Fibroblast of lung (primary cell): ENCODE results near the gene TCIRG1. TPM values are rescaled to one million over a fixed set of nuclear protein-coding genes. Genes with fewer than 3 reads are reported as not detected.

Experiments
- DNase-seq, 2 donors: peaks; one replicate each; pipeline versions ENCODE4 v3.0.0 to v3.0.0-alpha.2; 2010; ENCODE audit warnings: low read depth in 2 of 2
- H2AFZ ChIP-seq: 2 replicates; pipeline ENCODE4 v1.5.1; 2012; ENCODE audit warnings: low read length, control low read depth, inconsistent platforms
- H3K27ac ChIP-seq: 2 replicates; pipeline ENCODE4 v1.5.1; 2011; ENCODE audit warnings: low read length, control low read depth; ENCODE audit not compliant: insufficient read depth
- H3K27me3 ChIP-seq: 2 replicates; pipeline ENCODE4 v1.5.1; 2011; ENCODE audit warnings: mild to moderate bottlenecking, low read length; ENCODE audit not compliant: control insufficient read depth, insufficient read depth
- H3K36me3 ChIP-seq: 2 replicates; pipeline ENCODE4 v1.5.1; 2011; ENCODE audit warnings: low read length; ENCODE audit not compliant: control insufficient read depth, insufficient read depth
- H3K4me1 ChIP-seq: 2 replicates; pipeline ENCODE4 v1.5.1; 2011; ENCODE audit warnings: low read length; ENCODE audit not compliant: control insufficient read depth, insufficient read depth; ENCODE audit errors: extremely low read depth
- H3K4me2 ChIP-seq: 2 replicates; pipeline ENCODE4 v1.5.1; 2011; ENCODE audit warnings: low read length, control low read depth; ENCODE audit not compliant: insufficient read depth; ENCODE audit errors: extremely low read depth
- H3K4me3 ChIP-seq, 4 experiments: fragments of 200-600 bp in 1 of 4; sonication (generic) in 1 of 4; replicated peaks in 1 of 4; 2 replicates each; pipeline ENCODE4 v1.5.1; 2011 to 2016; ENCODE audit warnings: low read length in 4 of 4, low read depth in 3 of 4, mild to moderate bottlenecking in 3 of 4, control low read depth in 2 of 4, inconsistent platforms in 1 of 4, mixed read lengths in 1 of 4; ENCODE audit not compliant: insufficient read depth in 1 of 4; ENCODE audit errors: control extremely low read depth in 1 of 4
- H3K79me2 ChIP-seq: 2 replicates; pipeline ENCODE4 v1.5.1; 2012; ENCODE audit warnings: mild to moderate bottlenecking, low read length, inconsistent platforms; ENCODE audit not compliant: control insufficient read depth, insufficient read depth
- H3K9ac ChIP-seq: 2 replicates; pipeline ENCODE4 v1.5.1; 2011; ENCODE audit warnings: mild to moderate bottlenecking, low read length, control low read depth; ENCODE audit not compliant: insufficient read depth
- H3K9me3 ChIP-seq: 2 replicates; pipeline ENCODE4 v1.5.1; 2012; ENCODE audit warnings: low read depth, low read length; ENCODE audit not compliant: control insufficient read depth, insufficient read depth
- H4K20me1 ChIP-seq: 2 replicates; pipeline ENCODE4 v1.5.1; 2011; ENCODE audit warnings: low read length; ENCODE audit not compliant: control insufficient read depth, insufficient read depth; ENCODE audit errors: extremely low read depth
- EZH2 ChIP-seq: IDR thresholded peaks from 2 replicates; pipeline ENCODE4 v1.5.1; 2012; ENCODE audit warnings: low read length, control low read depth, mild to moderate bottlenecking; ENCODE audit errors: missing control alignments
- polyA plus RNA-seq, 2 donors: library from polyadenylated mRNA; depleted of rRNA in 1 of 2; stranded (reverse) in 1 of 2; unstranded in 1 of 2; fragments of >200 nt; gene quantifications; 2 replicates each; pipeline ENCODE4 v1.2.1, GENCODE V29; 2011 to 2012; ENCODE audit warnings: missing spikeins in 1 of 2
- total RNA-seq: library from RNA; depleted of rRNA; stranded (reverse); fragments of >200 nt; gene quantifications from 2 replicates; pipeline ENCODE4 v1.2.1, GENCODE V29; 2014
- TF ChIP-seq, protein P1 (sequence below), 2 donors: IDR thresholded peaks in 1 of 2; conservative IDR thresholded peaks in 1 of 2; 1 replicate in 1 of 2; 2 replicates in 1 of 2; pipeline ENCODE4 v1.5.1; 2011 to 2012; ENCODE audit warnings: low read length in 2 of 2, control low read depth in 1 of 2, inconsistent platforms in 1 of 2, low read depth in 1 of 2, mild to moderate bottlenecking in 1 of 2

The TCIRG1 gene
- total and polyA plus RNA-seq, 2 donors (not counting 1 experiment from before 2014, with no cell fraction given) = 26.7 to 46.2 TPM

DNA sequence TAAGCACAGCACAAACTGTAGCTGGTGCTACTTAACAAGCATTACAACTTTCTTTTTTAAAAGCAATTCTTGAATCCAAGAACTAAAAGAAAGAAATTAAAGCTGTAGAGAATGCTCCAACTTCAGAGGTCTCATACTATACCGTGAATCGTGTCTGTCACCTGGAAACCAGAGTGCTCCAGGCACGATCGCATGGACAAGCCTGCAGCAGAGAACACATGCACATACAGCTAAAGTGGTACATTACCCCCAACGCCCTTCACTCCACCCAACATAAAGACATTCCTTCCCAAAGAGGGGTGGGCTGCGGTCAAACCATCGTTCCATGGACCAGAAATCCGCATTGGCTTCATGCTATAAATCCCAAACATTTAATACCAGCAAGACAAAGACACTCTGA is 50.9 kb downstream of the TCIRG1 start:
- Histone ChIP-seq H3K4me3 (no peak overlapping the region), H3K9me3 (no peaks in the 10 kb centered on the region), H3K4me2 (no peak overlapping the region), H3K36me3 (no peaks in the 10 kb centered on the region), H3K9ac (no peak overlapping the region), H2AFZ (no peak overlapping the region), H4K20me1 (no peaks in the 10 kb centered on the region), H3K4me1 (no peaks in the 10 kb centered on the region), H3K27me3 (no peaks in the 10 kb centered on the region), H3K79me2 (no peaks in the 10 kb centered on the region), H3K27ac (no peak overlapping the region)
- TF ChIP-seq, protein P1, sequence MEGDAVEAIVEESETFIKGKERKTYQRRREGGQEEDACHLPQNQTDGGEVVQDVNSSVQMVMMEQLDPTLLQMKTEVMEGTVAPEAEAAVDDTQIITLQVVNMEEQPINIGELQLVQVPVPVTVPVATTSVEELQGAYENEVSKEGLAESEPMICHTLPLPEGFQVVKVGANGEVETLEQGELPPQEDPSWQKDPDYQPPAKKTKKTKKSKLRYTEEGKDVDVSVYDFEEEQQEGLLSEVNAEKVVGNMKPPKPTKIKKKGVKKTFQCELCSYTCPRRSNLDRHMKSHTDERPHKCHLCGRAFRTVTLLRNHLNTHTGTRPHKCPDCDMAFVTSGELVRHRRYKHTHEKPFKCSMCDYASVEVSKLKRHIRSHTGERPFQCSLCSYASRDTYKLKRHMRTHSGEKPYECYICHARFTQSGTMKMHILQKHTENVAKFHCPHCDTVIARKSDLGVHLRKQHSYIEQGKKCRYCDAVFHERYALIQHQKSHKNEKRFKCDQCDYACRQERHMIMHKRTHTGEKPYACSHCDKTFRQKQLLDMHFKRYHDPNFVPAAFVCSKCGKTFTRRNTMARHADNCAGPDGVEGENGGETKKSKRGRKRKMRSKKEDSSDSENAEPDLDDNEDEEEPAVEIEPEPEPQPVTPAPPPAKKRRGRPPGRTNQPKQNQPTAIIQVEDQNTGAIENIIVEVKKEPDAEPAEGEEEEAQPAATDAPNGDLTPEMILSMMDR (conservative IDR thresholded peaks at IDR 0.05 in 1 of 2, IDR thresholded peaks at IDR 0.05 in 1 of 2; ENCODE audit: low read depth in 1 of 2, low read length in 2 of 2) = no peak
- no peak for TF ChIP-seq EZH2
- DNase-seq = no peak

DNA sequence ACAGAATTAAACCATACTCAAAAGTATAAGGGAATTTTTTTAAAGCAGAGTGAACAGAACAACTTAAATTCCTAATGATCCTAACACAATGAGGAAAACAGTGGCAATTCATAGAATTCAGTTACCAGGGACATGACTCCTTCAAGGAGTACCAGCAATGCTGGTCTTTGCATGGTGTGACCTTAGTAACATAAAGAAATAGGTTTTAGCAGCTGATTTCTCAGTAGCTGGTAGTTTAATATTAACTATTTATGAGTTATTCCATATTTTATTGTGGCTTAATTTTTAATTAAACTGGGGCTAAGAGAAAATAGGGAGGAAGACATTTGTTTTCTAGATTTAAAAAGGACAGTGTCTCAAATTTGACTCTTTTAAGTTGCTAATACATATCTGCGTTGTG is 51.5 kb downstream of the TCIRG1 start:
- DNase-seq = no peak
- Histone ChIP-seq H3K4me1 (no peaks in the 10 kb centered on the region), H3K9ac (no peak overlapping the region), H3K79me2 (no peaks in the 10 kb centered on the region), H3K9me3 (no peaks in the 10 kb centered on the region), H4K20me1 (no peaks in the 10 kb centered on the region), H3K27me3 (no peaks in the 10 kb centered on the region), H3K4me2 (no peak overlapping the region), H3K4me3 (no peak overlapping the region), H3K36me3 (no peaks in the 10 kb centered on the region), H3K27ac (no peak overlapping the region), H2AFZ (no peak overlapping the region)
- TF ChIP-seq, protein P1 (conservative IDR thresholded peaks at IDR 0.05 in 1 of 2, IDR thresholded peaks at IDR 0.05 in 1 of 2; ENCODE audit: low read depth in 1 of 2, low read length in 2 of 2) = no peak
- no peak for TF ChIP-seq EZH2

DNA sequence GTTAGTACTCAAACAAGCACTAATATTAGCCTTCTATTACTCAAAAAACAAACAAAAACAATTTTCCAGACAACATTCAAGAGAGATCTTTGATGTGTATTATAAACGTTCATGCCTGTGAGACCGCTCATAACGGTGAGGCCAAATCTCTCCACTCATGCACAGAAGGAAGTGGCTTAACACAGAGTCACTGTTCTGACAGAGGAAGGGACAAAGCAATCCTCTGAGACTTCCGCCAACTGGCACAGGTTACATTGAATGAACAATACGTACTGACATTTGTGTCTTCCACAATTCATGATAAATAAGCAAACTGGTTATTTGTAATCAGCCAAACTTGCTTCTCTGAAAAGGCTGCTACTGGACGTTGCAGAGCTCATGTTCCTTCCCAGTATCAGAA is 51.9 kb downstream of the TCIRG1 start:
- DNase-seq = peak in 1 of 2 donors; percentile 30
- H3K36me3 ChIP-seq = no peaks in the 10 kb centered on the region
- no peaks in the 10 kb centered on the region for H3K27me3 ChIP-seq
- H3K4me1 ChIP-seq = no peaks in the 10 kb centered on the region
- no peak overlapping the region for H3K9ac ChIP-seq
- no peak overlapping the region for H3K4me2 ChIP-seq
- H3K27ac ChIP-seq = no peak overlapping the region
- TF ChIP-seq, protein P1 (conservative IDR thresholded peaks at IDR 0.05 in 1 of 2, IDR thresholded peaks at IDR 0.05 in 1 of 2; ENCODE audit: low read depth in 1 of 2, low read length in 2 of 2) = no peak
- no peak for TF ChIP-seq EZH2
- H3K79me2 ChIP-seq = no peaks in the 10 kb centered on the region
- H2AFZ ChIP-seq = no peak overlapping the region
- H3K4me3 ChIP-seq = no peak overlapping the region
- no peaks in the 10 kb centered on the region for H4K20me1 ChIP-seq
- H3K9me3 ChIP-seq = no peaks in the 10 kb centered on the region
